ENCODE measurements around the gene SLC7A7. TPM values are rescaled to one million over a fixed set of nuclear protein-coding genes. Genes with fewer than 3 reads are reported as not detected.
"Not testable (repeated sequence)": the region's sequence is repeated elsewhere in the genome, so short reads cannot be mapped to it uniquely, and the experiment has no call there.

SLC7A7 gene
- total RNA-seq, 4 donors from 2014 or later: 52.0 to 72.3 (median 64.0) TPM

DNA sequence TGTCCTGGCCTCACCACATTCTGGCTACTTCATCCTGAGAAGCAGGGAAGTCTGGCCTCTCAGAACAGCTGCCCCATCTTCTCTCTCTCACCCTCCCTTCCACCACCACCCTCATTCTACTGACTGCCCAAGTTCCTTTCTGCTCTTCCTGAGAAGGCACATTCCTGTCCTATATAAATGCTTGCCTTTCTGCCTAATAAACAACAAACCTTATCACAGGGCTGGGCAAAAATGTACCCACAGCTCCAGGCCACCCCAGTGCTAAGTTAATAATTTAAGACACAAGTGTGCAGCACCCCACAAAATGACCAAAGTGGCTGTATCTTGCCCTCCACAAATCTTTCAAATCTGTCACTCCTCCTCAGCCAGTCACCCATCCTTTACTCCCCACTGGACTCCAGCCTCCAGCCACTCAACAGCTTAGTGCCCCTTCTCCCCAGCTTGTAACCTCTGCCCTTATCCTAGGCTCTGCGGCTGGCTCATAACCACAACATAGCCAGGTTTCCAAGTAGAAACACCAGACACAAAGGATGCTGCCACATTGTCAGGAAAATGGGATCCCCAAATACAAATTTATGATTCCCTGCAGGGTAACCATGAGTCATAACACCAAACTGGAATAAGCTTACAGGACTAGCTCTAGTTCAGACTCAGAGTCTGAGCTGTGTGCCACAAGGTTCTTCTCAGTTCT, 33.8 kb downstream of the SLC7A7 start:
- DNase-seq (ENCODE audit: low spot score) (no peak), ATAC-seq (ENCODE audit: low FRiP score) (no peak)
- TF ChIP-seq CTCF (IDR thresholded peaks at IDR 0.05): no peak

DNA sequence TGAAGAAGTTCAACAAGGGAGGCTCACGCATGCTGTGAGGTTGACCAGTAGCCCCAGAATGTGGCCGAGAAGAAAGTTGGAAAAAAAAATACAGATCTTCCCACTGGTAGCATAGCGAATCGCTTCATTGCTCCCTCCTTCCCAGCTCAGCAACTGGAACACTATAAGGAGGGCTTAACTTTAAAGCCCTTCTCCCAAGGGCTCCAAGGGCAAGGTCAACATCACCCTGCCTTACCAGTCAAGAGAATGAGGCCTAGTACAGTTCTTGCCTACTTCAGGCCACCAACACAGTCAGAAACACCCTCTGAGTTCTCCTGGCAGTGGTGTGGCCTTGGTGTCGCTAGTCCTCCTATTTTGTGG, 34.3 kb downstream of the SLC7A7 start:
- no peak for TF ChIP-seq CTCF (IDR thresholded peaks at IDR 0.05)
- DNase-seq (ENCODE audit: low spot score) (no peak), ATAC-seq (ENCODE audit: low FRiP score) (no peak)

DNA sequence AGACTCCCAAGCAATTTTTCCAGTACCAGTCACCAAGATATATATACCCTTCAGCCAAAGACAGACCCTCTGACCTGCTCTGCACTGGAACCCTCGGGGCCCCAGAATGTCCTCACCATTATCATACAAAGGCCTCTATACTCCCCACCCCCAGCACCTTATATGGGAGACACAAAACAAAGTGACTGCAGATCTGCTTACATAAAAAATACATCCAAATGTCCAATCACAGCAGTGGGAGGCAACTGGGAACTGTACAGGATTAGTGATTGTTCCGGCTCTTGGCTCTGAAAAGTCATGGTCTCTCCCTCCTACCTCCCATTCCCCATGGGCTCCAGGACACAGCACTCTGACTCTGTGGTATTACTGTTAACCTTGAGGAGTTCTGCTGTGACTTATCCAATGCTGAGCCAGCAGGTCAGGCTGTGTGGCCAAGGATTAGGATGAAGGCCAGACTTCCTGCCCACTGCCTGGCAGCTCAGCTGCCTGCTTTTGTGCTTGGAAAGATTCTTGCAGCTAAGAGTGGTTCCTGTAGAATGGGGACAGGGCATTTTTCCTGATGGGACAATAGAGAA, 35.0 kb downstream of the SLC7A7 start:
- DNase-seq (ENCODE audit: low spot score) (no peak), ATAC-seq (ENCODE audit: low FRiP score) (no peak)
- no peak for TF ChIP-seq CTCF (IDR thresholded peaks at IDR 0.05)

GRCh38 chr14:22778084-22778483, 37.2 kb downstream of the SLC7A7 start:
- no peak for ATAC-seq (ENCODE audit: low FRiP score)
- TF ChIP-seq CTCF (IDR thresholded peaks at IDR 0.05): no peak

GRCh38 chr14:22776849-22777248, 38.4 kb downstream of the SLC7A7 start:
- not testable (repeated sequence) for DNase-seq (ENCODE audit: low spot score); ATAC-seq (ENCODE audit: low FRiP score)

More at GRCh38 chr14:22778084-22778483, 37.2 kb downstream of the SLC7A7 start:
- no peak for DNase-seq (ENCODE audit: low spot score)

- ATAC-seq (ENCODE audit: low FRiP score) (no peak), DNase-seq (ENCODE audit: low spot score) (no peak)
- TF ChIP-seq CTCF (IDR thresholded peaks at IDR 0.05): no peak
These were observed 39.0 kb downstream of the SLC7A7 start for GRCh38 chr14:22776215-22776614.

DNA sequence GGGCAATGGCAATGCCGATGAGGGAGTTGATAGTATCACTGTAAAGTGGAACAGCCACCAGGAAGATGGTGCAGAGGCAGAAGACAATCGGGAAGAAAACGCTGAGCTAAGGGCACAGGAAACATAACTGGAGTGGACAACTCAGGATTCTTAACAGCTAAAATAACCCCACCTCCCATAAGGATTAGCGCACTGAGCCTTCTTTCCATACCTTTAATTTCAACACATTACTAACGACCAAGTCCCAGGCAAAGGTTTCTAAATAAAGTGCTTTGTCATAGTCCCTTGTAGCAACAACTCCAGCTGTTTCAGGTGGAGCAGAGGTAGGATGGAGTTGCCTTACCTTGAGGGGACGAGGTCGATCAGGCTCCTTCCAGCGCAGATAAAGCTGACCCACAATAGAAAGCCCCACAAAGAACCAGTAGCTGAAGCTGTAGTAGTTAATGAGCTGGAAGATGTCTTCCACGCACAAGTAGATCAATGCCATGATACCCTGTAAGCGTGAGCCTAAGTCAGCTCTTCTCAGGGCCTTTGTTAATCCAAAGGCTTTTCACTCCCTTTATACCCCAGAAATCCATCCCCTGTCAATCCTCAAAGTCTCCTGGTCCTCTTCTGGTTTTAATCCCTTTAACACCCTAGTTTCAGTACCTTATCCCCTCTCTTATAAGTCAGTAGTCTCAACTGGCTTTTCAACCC, 41.1 kb downstream of the SLC7A7 start:
- no peak for DNase-seq (ENCODE audit: low spot score)
- ATAC-seq (ENCODE audit: low FRiP score): no peak
- no peak for TF ChIP-seq CTCF (IDR thresholded peaks at IDR 0.05)
